ENCODE data around the gene PHACTR1.

PHACTR1 gene

GRCh38 chr6:12716298-12716916 is at the start of gene PHACTR1:
TSS of gene PHACTR1 (plus strand) at chr6:12716767.
- TF ChIP-seq, protein P1, sequence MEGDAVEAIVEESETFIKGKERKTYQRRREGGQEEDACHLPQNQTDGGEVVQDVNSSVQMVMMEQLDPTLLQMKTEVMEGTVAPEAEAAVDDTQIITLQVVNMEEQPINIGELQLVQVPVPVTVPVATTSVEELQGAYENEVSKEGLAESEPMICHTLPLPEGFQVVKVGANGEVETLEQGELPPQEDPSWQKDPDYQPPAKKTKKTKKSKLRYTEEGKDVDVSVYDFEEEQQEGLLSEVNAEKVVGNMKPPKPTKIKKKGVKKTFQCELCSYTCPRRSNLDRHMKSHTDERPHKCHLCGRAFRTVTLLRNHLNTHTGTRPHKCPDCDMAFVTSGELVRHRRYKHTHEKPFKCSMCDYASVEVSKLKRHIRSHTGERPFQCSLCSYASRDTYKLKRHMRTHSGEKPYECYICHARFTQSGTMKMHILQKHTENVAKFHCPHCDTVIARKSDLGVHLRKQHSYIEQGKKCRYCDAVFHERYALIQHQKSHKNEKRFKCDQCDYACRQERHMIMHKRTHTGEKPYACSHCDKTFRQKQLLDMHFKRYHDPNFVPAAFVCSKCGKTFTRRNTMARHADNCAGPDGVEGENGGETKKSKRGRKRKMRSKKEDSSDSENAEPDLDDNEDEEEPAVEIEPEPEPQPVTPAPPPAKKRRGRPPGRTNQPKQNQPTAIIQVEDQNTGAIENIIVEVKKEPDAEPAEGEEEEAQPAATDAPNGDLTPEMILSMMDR (IDR thresholded peaks at IDR 0.05; ENCODE audit: insufficient read depth, low read depth, low read length, missing control alignments), result no peak
- H3K4me3 ChIP-seq (ENCODE audit: low read depth, low read length), result no peak within 1 kb of the TSS
- no peak for DNase-seq (ENCODE audit: low read depth)

DNA sequence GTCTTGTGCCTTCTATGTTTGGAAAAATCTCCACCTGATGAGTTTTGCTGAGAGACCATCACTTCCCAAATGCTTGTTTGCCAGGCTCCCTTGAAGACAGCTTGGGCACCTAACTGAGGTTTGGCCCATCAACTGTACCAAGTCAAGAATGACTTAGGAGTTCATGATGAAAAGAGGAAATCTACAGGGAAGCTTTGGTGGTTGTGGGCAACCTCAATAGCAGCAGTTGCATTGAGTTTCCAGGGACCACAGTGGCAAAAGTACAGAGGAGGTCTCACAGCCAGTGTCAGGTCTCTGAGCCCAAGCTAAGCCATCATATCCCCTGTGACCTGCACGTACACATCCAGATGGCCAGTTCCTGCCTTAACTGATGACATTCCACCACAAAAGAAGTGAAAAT is 49.7 kb upstream of the PHACTR1 start:
- DNase-seq (ENCODE audit: low read depth), result no peak
- H3K4me3 ChIP-seq (ENCODE audit: low read depth, low read length), result no peak overlapping the region
- TF ChIP-seq, protein P1 (IDR thresholded peaks at IDR 0.05; ENCODE audit: insufficient read depth, low read depth, low read length, missing control alignments), result no peak

- DNase-seq (ENCODE audit: low read depth), result no peak
- no peak overlapping the region for H3K4me3 ChIP-seq (ENCODE audit: low read depth, low read length)
- TF ChIP-seq, protein P1 (IDR thresholded peaks at IDR 0.05; ENCODE audit: insufficient read depth, low read depth, low read length, missing control alignments), result no peak
These were observed 40.6 kb upstream of the PHACTR1 start for GRCh38 chr6:12675931-12676330.

- no peak for DNase-seq (ENCODE audit: low read depth)
- TF ChIP-seq, protein P1 (IDR thresholded peaks at IDR 0.05; ENCODE audit: insufficient read depth, low read depth, low read length, missing control alignments), result no peak
- H3K4me3 ChIP-seq (ENCODE audit: low read depth, low read length), result no peak overlapping the region
These were observed 37.2 kb upstream of the PHACTR1 start for GRCh38 chr6:12679341-12679740.

- DNase-seq (ENCODE audit: low read depth), result no peak
- H3K4me3 ChIP-seq (ENCODE audit: low read depth, low read length), result no peak overlapping the region
- TF ChIP-seq, protein P1 (IDR thresholded peaks at IDR 0.05; ENCODE audit: insufficient read depth, low read depth, low read length, missing control alignments), result no peak
These were observed 23.4 kb upstream of the PHACTR1 start for GRCh38 chr6:12693122-12693521.

- H3K4me3 ChIP-seq (ENCODE audit: low read depth, low read length), result no peak overlapping the region
- TF ChIP-seq, protein P1 (IDR thresholded peaks at IDR 0.05; ENCODE audit: insufficient read depth, low read depth, low read length, missing control alignments), result no peak
- no peak for DNase-seq (ENCODE audit: low read depth)
These were observed 18.3 kb upstream of the PHACTR1 start for GRCh38 chr6:12698298-12698697.

GRCh38 chr6:12704946-12705345 is 11.6 kb upstream of the PHACTR1 start:
- TF ChIP-seq, protein P1 (IDR thresholded peaks at IDR 0.05; ENCODE audit: insufficient read depth, low read depth, low read length, missing control alignments), result no peak
- no peak for DNase-seq (ENCODE audit: low read depth)

More at GRCh38 chr6:12704946-12705345, 11.6 kb upstream of the PHACTR1 start:
- H3K4me3 ChIP-seq (ENCODE audit: low read depth, low read length), result no peak overlapping the region

Data from GM12865 (cell line).